HepG2 (cell line): Measurements from ENCODE around the gene RAB5B.

Source experiments
- EZH2 ChIP-seq: conservative IDR thresholded peaks from 2 replicates; pipeline ENCODE4 v1.6.1; 2012; ENCODE audit warnings: mild to moderate bottlenecking, low read depth, low read length, moderate library complexity
- KMT2B ChIP-seq: IDR thresholded peaks from 2 replicates; pipeline ENCODE4 v1.6.1; 2016; ENCODE audit warnings: missing genetic modification reagents, missing compliant biosample characterization
- PLRG1 ChIP-seq: fragments of 450-650 bp; conservative IDR thresholded peaks from 2 replicates; pipeline ENCODE4 v1.6.1; 2016
- POLR2A ChIP-seq, 2 experiments: IDR thresholded peaks; 2 replicates each; pipeline ENCODE4 v1.6.1; 2011; ENCODE audit warnings: low read depth in 2 of 2, low read length in 2 of 2, mild to moderate bottlenecking in 1 of 2, moderate library complexity in 1 of 2; ENCODE audit not compliant: insufficient read depth in 1 of 2
- RBM22 ChIP-seq: fragments of 200-400 bp; formaldehyde crosslinking; optimal IDR thresholded peaks from 2 replicates; pipeline ENCODE3; 2017; ENCODE audit warnings: mild to moderate bottlenecking, low read length, moderate library complexity
- SNAPC2 ChIP-seq: sonication (generic); formaldehyde crosslinking; IDR thresholded peaks from 2 replicates; pipeline ENCODE4 v1.8.1; 2022; ENCODE audit warnings: mild to moderate bottlenecking, missing genetic modification reagents
- ZMAT3 ChIP-seq: sonication (generic); formaldehyde crosslinking; conservative IDR thresholded peaks from 2 replicates; pipeline ENCODE4 v1.7.0; 2021; ENCODE audit warnings: missing genetic modification reagents
- ZNF124 ChIP-seq: sonication (generic); formaldehyde crosslinking; IDR thresholded peaks from 2 replicates; pipeline ENCODE4 v1.4.0; 2020; ENCODE audit warnings: missing genetic modification reagents
- ZNF296 ChIP-seq: sonication (generic); formaldehyde crosslinking; conservative IDR thresholded peaks from 2 replicates; pipeline ENCODE4 v1.5.0; 2020; ENCODE audit warnings: mild to moderate bottlenecking, missing genetic modification reagents
- ZNF558 ChIP-seq: sonication (generic); formaldehyde crosslinking; IDR thresholded peaks from 2 replicates; pipeline ENCODE4 v1.9.0; 2022; ENCODE audit warnings: mild to moderate bottlenecking, missing genetic modification reagents, borderline replicate concordance
- ZNF589 ChIP-seq: sonication (generic); formaldehyde crosslinking; conservative IDR thresholded peaks from 2 replicates; pipeline ENCODE4 v1.8.0; 2022; ENCODE audit warnings: mild to moderate bottlenecking, moderate library complexity, missing genetic modification reagents
- ZSCAN31 ChIP-seq: sonication (generic); formaldehyde crosslinking; IDR thresholded peaks from 2 replicates; pipeline ENCODE4 v1.5.0; 2020; ENCODE audit warnings: low read depth, mild to moderate bottlenecking, missing genetic modification reagents
- TF ChIP-seq, protein P1 (sequence below): sonication (generic); formaldehyde crosslinking; IDR thresholded peaks from 2 replicates; pipeline ENCODE4 v1.5.0; 2020; ENCODE audit warnings: missing genetic modification reagents

DNA sequence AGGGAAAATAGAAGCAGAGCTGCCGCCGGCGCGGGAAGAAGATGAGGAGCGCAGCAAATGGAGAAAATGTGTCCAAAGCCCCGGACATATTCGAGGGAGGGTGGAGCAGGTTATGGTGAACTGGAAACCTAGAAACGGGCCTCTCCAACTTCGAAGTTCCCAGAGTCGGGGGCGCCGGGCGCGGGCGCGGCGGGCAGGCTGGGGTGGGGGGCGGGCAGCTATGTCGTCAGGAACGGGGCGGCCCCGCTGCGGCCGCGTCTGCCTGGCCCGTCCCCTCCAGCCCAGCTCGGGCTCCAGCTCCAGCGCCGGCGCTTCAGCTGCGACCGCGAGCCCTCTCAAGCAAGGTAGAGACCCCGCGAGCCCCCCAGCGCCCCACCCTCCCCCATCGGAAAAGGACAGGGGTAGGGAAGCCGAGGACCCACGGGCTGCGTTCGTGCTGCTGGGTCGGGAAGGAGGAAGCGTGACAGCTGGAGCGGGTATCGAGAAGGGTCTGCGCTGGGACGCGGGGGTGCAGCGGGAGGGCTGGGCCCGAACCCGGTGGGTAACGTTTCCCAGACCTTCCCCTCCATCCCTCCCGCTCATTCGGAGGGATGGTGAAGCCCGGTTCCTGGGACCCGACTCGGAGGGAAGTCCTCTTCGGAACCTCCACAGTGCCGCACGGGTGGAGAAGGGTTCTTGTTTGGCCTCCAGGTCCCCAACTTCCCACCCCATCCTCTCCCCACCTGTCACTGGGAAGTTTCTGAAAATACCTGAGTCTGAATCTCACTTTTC is 41.9 kb upstream of the RAB5B start:
- TF ChIP-seq SNAPC2 (CRISPR knock-in tag) (no peak), PLRG1 (no peak), ZNF296 (CRISPR knock-in tag) (no peak), ZNF124 (CRISPR knock-in tag) (no peak), POLR2A (IDR thresholded peaks at IDR 0.05; ENCODE audit: insufficient read depth in 1 of 2, low read depth in 2 of 2, low read length in 2 of 2) (no peak), EZH2 (no peak), ZMAT3 (CRISPR knock-in tag) (no peak), ZSCAN31 (no peak), KMT2B (CRISPR knock-in tag) (no peak), RBM22 (no peak), ZNF558 (CRISPR knock-in tag) (no peak), ZNF589 (CRISPR knock-in tag) (no peak)
- TF ChIP-seq, protein P1, sequence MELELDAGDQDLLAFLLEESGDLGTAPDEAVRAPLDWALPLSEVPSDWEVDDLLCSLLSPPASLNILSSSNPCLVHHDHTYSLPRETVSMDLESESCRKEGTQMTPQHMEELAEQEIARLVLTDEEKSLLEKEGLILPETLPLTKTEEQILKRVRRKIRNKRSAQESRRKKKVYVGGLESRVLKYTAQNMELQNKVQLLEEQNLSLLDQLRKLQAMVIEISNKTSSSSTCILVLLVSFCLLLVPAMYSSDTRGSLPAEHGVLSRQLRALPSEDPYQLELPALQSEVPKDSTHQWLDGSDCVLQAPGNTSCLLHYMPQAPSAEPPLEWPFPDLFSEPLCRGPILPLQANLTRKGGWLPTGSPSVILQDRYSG (CRISPR knock-in tag), result no peak
